DOHH2 (cell line): ENCODE measurements around the gene REEP6.

ENCODE experiments used
- EZH2phosphoT487 ChIP-seq: fragments of 200-600 bp; sonication (generic); IDR thresholded peaks from 2 replicates; pipeline ENCODE4 v1.6.1; 2017; ENCODE audit warnings: borderline replicate concordance, mild to moderate bottlenecking, antibody characterized with exemption, low read length, moderate library complexity, mixed read lengths
- TF ChIP-seq, protein P1 (sequence below): fragments of 200-600 bp; sonication (generic); IDR thresholded peaks from one replicate; pipeline ENCODE4 v1.5.1; 2014; ENCODE audit warnings: antibody characterized with exemption, mild to moderate bottlenecking, low read depth, low read length; ENCODE audit not compliant: poor library complexity, severe bottlenecking

DNA sequence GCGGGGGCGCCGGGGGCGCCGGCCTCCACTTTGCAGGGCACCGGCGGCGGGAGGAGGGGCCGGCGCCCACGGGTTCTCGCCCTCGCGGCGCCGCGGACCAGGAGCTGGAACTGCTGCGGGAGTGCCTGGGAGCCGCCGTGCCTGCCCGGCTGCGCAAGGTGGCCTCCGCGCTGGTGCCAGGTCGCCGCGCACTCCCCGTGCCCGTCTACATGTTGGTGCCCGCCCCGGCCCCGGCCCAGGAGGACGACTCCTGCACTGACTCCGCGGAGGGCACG lies 23.8 kb upstream of the REEP6 start:
- TF ChIP-seq, protein P1, sequence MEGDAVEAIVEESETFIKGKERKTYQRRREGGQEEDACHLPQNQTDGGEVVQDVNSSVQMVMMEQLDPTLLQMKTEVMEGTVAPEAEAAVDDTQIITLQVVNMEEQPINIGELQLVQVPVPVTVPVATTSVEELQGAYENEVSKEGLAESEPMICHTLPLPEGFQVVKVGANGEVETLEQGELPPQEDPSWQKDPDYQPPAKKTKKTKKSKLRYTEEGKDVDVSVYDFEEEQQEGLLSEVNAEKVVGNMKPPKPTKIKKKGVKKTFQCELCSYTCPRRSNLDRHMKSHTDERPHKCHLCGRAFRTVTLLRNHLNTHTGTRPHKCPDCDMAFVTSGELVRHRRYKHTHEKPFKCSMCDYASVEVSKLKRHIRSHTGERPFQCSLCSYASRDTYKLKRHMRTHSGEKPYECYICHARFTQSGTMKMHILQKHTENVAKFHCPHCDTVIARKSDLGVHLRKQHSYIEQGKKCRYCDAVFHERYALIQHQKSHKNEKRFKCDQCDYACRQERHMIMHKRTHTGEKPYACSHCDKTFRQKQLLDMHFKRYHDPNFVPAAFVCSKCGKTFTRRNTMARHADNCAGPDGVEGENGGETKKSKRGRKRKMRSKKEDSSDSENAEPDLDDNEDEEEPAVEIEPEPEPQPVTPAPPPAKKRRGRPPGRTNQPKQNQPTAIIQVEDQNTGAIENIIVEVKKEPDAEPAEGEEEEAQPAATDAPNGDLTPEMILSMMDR: no peak
- TF ChIP-seq EZH2phosphoT487: no peak
